ENCODE data around the gene LILRB5. TPM values are rescaled to one million over a fixed set of nuclear protein-coding genes. Genes with fewer than 3 reads are reported as not detected.
A peak's percentile ranks its signal among the peaks of the same experiment; 100 is the strongest.
"Not testable (repeated sequence)": the region's sequence is repeated elsewhere in the genome, so short reads cannot be mapped to it uniquely, and the experiment has no call there.

LILRB5 gene
- total RNA-seq, 1 experiment from 2014 or later = not detected

GRCh38 chr19:54252243-54252642 lies 4.8 kb downstream of the LILRB5 start:
- no peak for DNase-seq (ENCODE audit: low spot score)
- in situ Hi-C loops (cut with HindIII; ENCODE audit: low sequenced_read_pairs) = no loop called here

GRCh38 chr19:54248016-54248601 lies 9.0 kb downstream of the LILRB5 start:
- DNase-seq (ENCODE audit: low spot score) = no peak
- in situ Hi-C loops (cut with HindIII; ENCODE audit: low sequenced_read_pairs) = no loop called here

- DNase-seq (ENCODE audit: low spot score) = no peak
- in situ Hi-C loops (cut with HindIII; ENCODE audit: low sequenced_read_pairs) = no loop called here
These were observed 9.8 kb downstream of the LILRB5 start for GRCh38 chr19:54247106-54247930.

GRCh38 chr19:54245936-54246335 lies 11.1 kb downstream of the LILRB5 start:
- in situ Hi-C loops (cut with HindIII; ENCODE audit: low sequenced_read_pairs) = no loop called here
- DNase-seq (ENCODE audit: low spot score) = no peak

GRCh38 chr19:54243809-54244208 lies 13.3 kb downstream of the LILRB5 start:
- DNase-seq (ENCODE audit: low spot score); in situ Hi-C loops (cut with HindIII; ENCODE audit: low sequenced_read_pairs): not testable (repeated sequence)

- in situ Hi-C loops (cut with HindIII; ENCODE audit: low sequenced_read_pairs); DNase-seq (ENCODE audit: low spot score): not testable (repeated sequence)
These were observed 14.4 kb downstream of the LILRB5 start, which contains the start of gene LILRA6 for GRCh38 chr19:54242646-54243045. Gene LILRA6 (minus strand): TSS chr19:54242790.

GRCh38 chr19:54242234-54242633 lies 14.8 kb downstream of the LILRB5 start:
- DNase-seq (ENCODE audit: low spot score); in situ Hi-C loops (cut with HindIII; ENCODE audit: low sequenced_read_pairs): not testable (repeated sequence)

- DNase-seq (ENCODE audit: low spot score); in situ Hi-C loops (cut with HindIII; ENCODE audit: low sequenced_read_pairs): not testable (repeated sequence)
These were observed 16.4 kb downstream of the LILRB5 start for GRCh38 chr19:54240372-54241336.

GRCh38 chr19:54239491-54240371 lies 17.3 kb downstream of the LILRB5 start:
- in situ Hi-C loops (cut with HindIII; ENCODE audit: low sequenced_read_pairs); DNase-seq (ENCODE audit: low spot score): not testable (repeated sequence)

GRCh38 chr19:54233941-54234340 lies 23.1 kb downstream of the LILRB5 start:
- in situ Hi-C loops (cut with HindIII; ENCODE audit: low sequenced_read_pairs) = no loop called here
- DNase-seq (ENCODE audit: low spot score) = no peak

GRCh38 chr19:54231077-54231931 lies 25.8 kb downstream of the LILRB5 start:
- peak; percentile 87 for DNase-seq (ENCODE audit: low spot score)
- in situ Hi-C loops (cut with HindIII; ENCODE audit: low sequenced_read_pairs) = no loop called here

GRCh38 chr19:54230031-54230430 lies 27.0 kb downstream of the LILRB5 start:
- in situ Hi-C loops (cut with HindIII; ENCODE audit: low sequenced_read_pairs) = no loop called here

GRCh38 chr19:54229146-54229545 lies 27.9 kb downstream of the LILRB5 start:
- DNase-seq (ENCODE audit: low spot score) = no peak
- in situ Hi-C loops (cut with HindIII; ENCODE audit: low sequenced_read_pairs) = no loop called here

More at GRCh38 chr19:54230031-54230430, 27.0 kb downstream of the LILRB5 start:
- no peak for DNase-seq (ENCODE audit: low spot score)

GRCh38 chr19:54224619-54225018 lies 32.5 kb downstream of the LILRB5 start:
- DNase-seq (ENCODE audit: low spot score); in situ Hi-C loops (cut with HindIII; ENCODE audit: low sequenced_read_pairs): not testable (repeated sequence)

GRCh38 chr19:54223937-54224281 lies 33.2 kb downstream of the LILRB5 start:
- DNase-seq (ENCODE audit: low spot score); in situ Hi-C loops (cut with HindIII; ENCODE audit: low sequenced_read_pairs): not testable (repeated sequence)

GRCh38 chr19:54223277-54223936 lies 33.7 kb downstream of the LILRB5 start:
- DNase-seq (ENCODE audit: low spot score); in situ Hi-C loops (cut with HindIII; ENCODE audit: low sequenced_read_pairs): not testable (repeated sequence)

Data from G401 (cell line).